Coronary artery (tissue), 2 donors: ENCODE measurements around the gene MAP6D1.

Experiments
- DNase-seq: peaks from one replicate; pipeline ENCODE4 v3.0.0-alpha.2; 2017; ENCODE audit warnings: low spot score
- H3K27ac ChIP-seq, 2 donors: fragments of 200-600 bp; sonication (generic); one replicate each; pipeline ENCODE4 v1.5.1; 2016 to 2019
- H3K4me3 ChIP-seq: fragments of 200-600 bp; sonication (generic); 2 replicates; pipeline ENCODE4 v1.5.1; 2016; ENCODE audit warnings: mild to moderate bottlenecking, moderate library complexity
- CTCF ChIP-seq: fragments of 200-600 bp; sonication (generic); IDR thresholded peaks from one replicate; pipeline ENCODE4 v1.5.1; 2019; ENCODE audit warnings: antibody characterized with exemption

Gene MAP6D1

GRCh38 chr3:183801601-183802000 lies 23.8 kb downstream of the MAP6D1 start:
- TF ChIP-seq CTCF, result no peak
- Histone ChIP-seq H3K4me3 (no peak overlapping the region), H3K27ac (no peak overlapping the region)
- no peak for DNase-seq

GRCh38 chr3:183800243-183800863 lies 25.0 kb downstream of the MAP6D1 start:
- TF ChIP-seq CTCF, result no peak
- Histone ChIP-seq H3K27ac (no peak overlapping the region), H3K4me3 (no peak overlapping the region)
- DNase-seq, result no peak

GRCh38 chr3:183799461-183799860 lies 25.9 kb downstream of the MAP6D1 start:
- H3K27ac ChIP-seq, result no peak overlapping the region
- no peak overlapping the region for H3K4me3 ChIP-seq
- DNase-seq, result no peak
- no peak for TF ChIP-seq CTCF

GRCh38 chr3:183797996-183798395 lies 27.4 kb downstream of the MAP6D1 start:
- no peak for DNase-seq

GRCh38 chr3:183796372-183796771 lies 29.0 kb downstream of the MAP6D1 start:
- no peak for TF ChIP-seq CTCF
- no peak overlapping the region for H3K27ac ChIP-seq
- H3K4me3 ChIP-seq, result no peak overlapping the region
- DNase-seq, result no peak

More at GRCh38 chr3:183797996-183798395, 27.4 kb downstream of the MAP6D1 start:
- Histone ChIP-seq H3K4me3 (no peak overlapping the region), H3K27ac (no peak overlapping the region)
- TF ChIP-seq CTCF, result no peak

GRCh38 chr3:183794452-183794851 lies 30.9 kb downstream of the MAP6D1 start:
- no peak overlapping the region for H3K27ac ChIP-seq
- no peak for DNase-seq
- no peak for TF ChIP-seq CTCF

GRCh38 chr3:183792976-183793375 lies 32.4 kb downstream of the MAP6D1 start:
- Histone ChIP-seq H3K4me3 (no peak overlapping the region), H3K27ac (no peak overlapping the region)
- TF ChIP-seq CTCF, result no peak
- DNase-seq, result no peak

More at GRCh38 chr3:183794452-183794851, 30.9 kb downstream of the MAP6D1 start:
- no peak overlapping the region for H3K4me3 ChIP-seq
